DOHH2 (cell line): Measurements from ENCODE around the gene TOR4A.

Experiments used
- EZH2phosphoT487 ChIP-seq: fragments of 200-600 bp; sonication (generic); IDR thresholded peaks from 2 replicates; pipeline ENCODE4 v1.6.1; 2017; ENCODE audit warnings: borderline replicate concordance, mild to moderate bottlenecking, antibody characterized with exemption, low read length, moderate library complexity, mixed read lengths
- TF ChIP-seq, protein P1 (sequence below): fragments of 200-600 bp; sonication (generic); IDR thresholded peaks from one replicate; pipeline ENCODE4 v1.5.1; 2014; ENCODE audit warnings: antibody characterized with exemption, mild to moderate bottlenecking, low read depth, low read length; ENCODE audit not compliant: poor library complexity, severe bottlenecking

DNA sequence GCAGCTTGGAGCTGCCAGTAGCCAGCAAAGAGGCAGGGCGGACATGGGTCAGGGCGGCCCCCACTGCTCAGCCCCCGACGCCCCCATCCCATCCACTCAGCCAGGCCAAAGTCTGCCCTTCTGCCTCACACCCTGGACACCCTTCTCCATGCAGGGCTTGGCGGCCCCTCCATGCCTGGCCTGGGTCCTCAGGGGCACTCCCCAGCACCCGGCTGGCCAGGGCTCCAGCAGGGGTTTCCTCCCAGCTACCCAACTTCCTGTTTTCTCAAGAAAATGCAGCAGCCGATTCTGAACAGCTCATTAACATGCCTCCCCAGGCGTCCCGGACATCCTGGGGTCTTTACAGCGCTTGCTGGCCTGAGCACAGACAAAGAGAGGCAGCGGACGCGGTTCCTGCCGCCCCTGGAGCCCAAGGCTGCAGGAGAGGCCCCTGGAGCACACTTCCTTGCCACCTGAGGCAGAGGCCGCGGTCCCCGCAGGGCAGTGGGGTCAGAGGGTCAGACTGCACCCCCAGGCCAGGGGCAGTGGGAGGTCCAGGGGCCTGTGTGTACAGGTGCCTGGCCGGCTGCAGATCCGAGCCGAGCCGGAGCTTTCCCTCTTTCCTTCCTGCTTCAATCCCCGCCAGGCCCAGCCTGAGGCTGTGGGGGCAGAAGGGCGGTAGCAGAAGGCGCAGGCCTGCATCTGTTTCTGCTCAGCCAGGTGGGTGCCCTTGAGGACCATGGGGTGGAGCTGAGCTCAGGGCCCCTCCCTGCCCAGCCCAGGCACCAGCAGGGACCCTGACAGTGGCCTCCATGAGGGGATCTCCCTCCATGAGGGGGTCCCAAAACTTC is 43.2 kb downstream of the TOR4A start:
- TF ChIP-seq, protein P1, sequence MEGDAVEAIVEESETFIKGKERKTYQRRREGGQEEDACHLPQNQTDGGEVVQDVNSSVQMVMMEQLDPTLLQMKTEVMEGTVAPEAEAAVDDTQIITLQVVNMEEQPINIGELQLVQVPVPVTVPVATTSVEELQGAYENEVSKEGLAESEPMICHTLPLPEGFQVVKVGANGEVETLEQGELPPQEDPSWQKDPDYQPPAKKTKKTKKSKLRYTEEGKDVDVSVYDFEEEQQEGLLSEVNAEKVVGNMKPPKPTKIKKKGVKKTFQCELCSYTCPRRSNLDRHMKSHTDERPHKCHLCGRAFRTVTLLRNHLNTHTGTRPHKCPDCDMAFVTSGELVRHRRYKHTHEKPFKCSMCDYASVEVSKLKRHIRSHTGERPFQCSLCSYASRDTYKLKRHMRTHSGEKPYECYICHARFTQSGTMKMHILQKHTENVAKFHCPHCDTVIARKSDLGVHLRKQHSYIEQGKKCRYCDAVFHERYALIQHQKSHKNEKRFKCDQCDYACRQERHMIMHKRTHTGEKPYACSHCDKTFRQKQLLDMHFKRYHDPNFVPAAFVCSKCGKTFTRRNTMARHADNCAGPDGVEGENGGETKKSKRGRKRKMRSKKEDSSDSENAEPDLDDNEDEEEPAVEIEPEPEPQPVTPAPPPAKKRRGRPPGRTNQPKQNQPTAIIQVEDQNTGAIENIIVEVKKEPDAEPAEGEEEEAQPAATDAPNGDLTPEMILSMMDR: no peak
- no peak for TF ChIP-seq EZH2phosphoT487
